Measurements from ENCODE around the gene NF1.

NF1 gene

GRCh38 chr17:31405890-31406371, 311.2 kb downstream of the NF1 start:
- CTCF ChIA-PET = interaction anchor here (0.5 to 1.2 kb wide), 4 partner anchors 8 to 124 kb away, joined by 3 to 4 read pairs (median 4); no protein-coding TSS in a partner anchor

DNA sequence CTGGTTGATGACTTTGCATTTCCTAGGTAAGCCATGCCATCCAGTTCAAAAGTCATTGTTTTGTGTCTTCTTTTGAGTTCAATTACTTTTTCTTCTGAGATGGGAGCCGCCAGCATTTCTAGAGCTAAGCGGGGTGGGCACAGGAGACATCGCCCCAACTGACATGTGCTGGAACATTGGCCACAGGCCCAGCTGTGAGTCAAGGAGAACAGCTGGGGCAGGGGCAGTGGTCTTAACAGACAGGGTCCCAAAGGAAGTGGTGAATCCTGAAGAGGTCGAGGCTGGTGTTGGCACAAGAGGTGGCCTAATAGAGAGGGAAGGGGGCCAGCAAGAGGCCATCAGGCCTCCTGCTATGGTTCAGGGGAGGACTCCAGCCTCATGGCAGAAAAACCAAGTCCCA, 313.8 kb downstream of the NF1 start:
- Histone ChIP-seq H3K36me3 (ENCODE audit: control insufficient read depth in 2 of 2, insufficient read depth in 1 of 2, low read length in 2 of 2) (no peaks in the 10 kb centered on the region), H3K9me3 (ENCODE audit: control insufficient read depth, insufficient read depth, low read depth, low read length) (no peaks in the 10 kb centered on the region), H3K4me3 (ENCODE audit: low read depth, low read length) (no peak overlapping the region), H3K4me1 (ENCODE audit: control insufficient read depth, insufficient read depth, low read length) (peaks cover 6% of the 10 kb centered on the region; the same call in 1 of the 2 replicates), H3K27ac (ENCODE audit: extremely low read depth, low read depth, low read length) (no peak overlapping the region)
- POLR2A ChIA-PET = interaction anchor here (0.7 kb wide), 1 partner anchor 13 kb away, joined by 4 read pairs; no protein-coding TSS in a partner anchor
- no peak for TF ChIP-seq MZF1 (tag by site-specific recombination; IDR thresholded peaks at IDR 0.05; ENCODE audit: borderline replicate concordance)
- no peak for TF ChIP-seq RBAK (tag by site-specific recombination; IDR thresholded peaks at IDR 0.05)
- TF ChIP-seq REST (tag by site-specific recombination; IDR thresholded peaks at IDR 0.05) = no peak
- no peak for TF ChIP-seq ZNF433 (tag by site-specific recombination; IDR thresholded peaks at IDR 0.05; ENCODE audit: low read depth)
- no peak for TF ChIP-seq KLF10 (tag by site-specific recombination; IDR thresholded peaks at IDR 0.05)
- TF ChIP-seq ZNF366 (tag by site-specific recombination; conservative IDR thresholded peaks at IDR 0.05) = no peak
- no peak for TF ChIP-seq ZBTB1 (tag by site-specific recombination; IDR thresholded peaks at IDR 0.05)
- TF ChIP-seq SP2 (tag by site-specific recombination; IDR thresholded peaks at IDR 0.05) = no peak
- no peak for TF ChIP-seq YY2 (tag by site-specific recombination; IDR thresholded peaks at IDR 0.05)
- TF ChIP-seq ZNF707 (tag by site-specific recombination; IDR thresholded peaks at IDR 0.05) = no peak
- TF ChIP-seq BCL11B (tag by site-specific recombination; IDR thresholded peaks at IDR 0.05; ENCODE audit: low read depth) = no peak
- no peak for TF ChIP-seq ZNF341 (tag by site-specific recombination; IDR thresholded peaks at IDR 0.05; ENCODE audit: low read depth)
- no peak for TF ChIP-seq ZSCAN23 (tag by site-specific recombination; IDR thresholded peaks at IDR 0.05)
- TF ChIP-seq ZNF133 (tag by site-specific recombination; IDR thresholded peaks at IDR 0.05) = no peak
- no peak for TF ChIP-seq ZSCAN30 (tag by site-specific recombination; IDR thresholded peaks at IDR 0.05)
- CTCF ChIA-PET = interaction anchor here (1.2 kb wide), 1 partner anchor 434 kb away, joined by 4 read pairs; no protein-coding TSS in a partner anchor

More at GRCh38 chr17:31405890-31406371, 311.2 kb downstream of the NF1 start:
- Histone ChIP-seq H3K4me1 (ENCODE audit: control insufficient read depth, insufficient read depth, low read length) (peaks cover 6% of the 10 kb centered on the region; the same call in 1 of the 2 replicates), H3K36me3 (ENCODE audit: control insufficient read depth in 2 of 2, insufficient read depth in 1 of 2, low read length in 2 of 2) (no peaks in the 10 kb centered on the region), H3K4me3 (ENCODE audit: low read depth, low read length) (no peak overlapping the region), H3K27ac (ENCODE audit: extremely low read depth, low read depth, low read length) (no peak overlapping the region), H3K9me3 (ENCODE audit: control insufficient read depth, insufficient read depth, low read depth, low read length) (no peaks in the 10 kb centered on the region)
- POLR2A ChIA-PET = interaction anchor here (0.5 kb wide), 1 partner anchor 897 kb away, joined by 4 read pairs; no protein-coding TSS in a partner anchor
- TF ChIP-seq, protein P1, sequence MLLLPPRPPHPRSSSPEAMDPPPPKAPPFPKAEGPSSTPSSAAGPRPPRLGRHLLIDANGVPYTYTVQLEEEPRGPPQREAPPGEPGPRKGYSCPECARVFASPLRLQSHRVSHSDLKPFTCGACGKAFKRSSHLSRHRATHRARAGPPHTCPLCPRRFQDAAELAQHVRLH (tag by site-specific recombination; IDR thresholded peaks at IDR 0.05) = no peak
- peak; percentile 28; the same call in 1 of the 2 replicates for TF ChIP-seq CTCF (tag by site-specific recombination; IDR thresholded peaks at IDR 0.05)

All from HEK293 (cell line).